IMR-90 (cell line): Measurements from ENCODE around the gene BTBD2. TPM values are rescaled to one million over a fixed set of nuclear protein-coding genes. Genes with fewer than 3 reads are reported as not detected.

Experiments
- ATAC-seq: fragments of 200-7000 bp; cut with Tn5 transposase; 2 replicates; pipeline ENCODE4 v1.9.1; 2020; ENCODE audit warnings: low read depth, mild to moderate bottlenecking, moderate library complexity
- BruUV-seq: library from RNA; stranded (reverse); fragments of 400-500 nt; replicated peaks from 2 replicates; lab custom pipeline; 2021; lab: Mats Ljungman, UMichigan
- CTCF ChIA-PET: fragments of 300-600 bp; formaldehyde crosslinking; extraction: SDS; loops from one replicate; lab custom pipeline; 2021; ENCODE audit warnings: antibody characterized with exemption; lab: Yijun Ruan, JAX
- POLR2A ChIA-PET: fragments of 300-600 bp; sonication (Branson Sonifier 250); formaldehyde crosslinking; loops from one replicate; lab custom pipeline; 2022; ENCODE audit warnings: antibody characterized with exemption; ENCODE audit not compliant: unreplicated experiment; lab: Charles Lee
- DNase-seq: peaks from one replicate; pipeline ENCODE4 v3.0.0; 2013
- H2AFZ ChIP-seq: replicated peaks from 2 replicates; pipeline ENCODE3; 2013; ENCODE audit warnings: low read length, mild to moderate bottlenecking; ENCODE audit not compliant: poor library complexity
- H2AK5ac ChIP-seq: 2 replicates; pipeline ENCODE4 v1.6.1; 2013; ENCODE audit warnings: low read depth, low read length, inconsistent platforms
- H2AK9ac ChIP-seq: replicated peaks from 2 replicates; pipeline ENCODE3; 2013; ENCODE audit warnings: mild to moderate bottlenecking, low read depth, low read length, moderate library complexity; ENCODE audit not compliant: poor library complexity
- H2BK120ac ChIP-seq: 2 replicates; pipeline ENCODE4 v1.6.1; 2013; ENCODE audit warnings: low read depth, low read length, inconsistent platforms
- H2BK15ac ChIP-seq: 3 replicates; pipeline ENCODE4 v1.6.1; 2013; ENCODE audit warnings: low read depth, low read length, inconsistent platforms
- H2BK20ac ChIP-seq: 2 replicates; pipeline ENCODE4 v1.6.1; 2013; ENCODE audit warnings: low read depth, mild to moderate bottlenecking, inconsistent platforms, low read length, moderate library complexity
- H2BK5ac ChIP-seq: 2 replicates; pipeline ENCODE4 v1.6.1; 2013; ENCODE audit warnings: mild to moderate bottlenecking, low read depth, low read length, inconsistent platforms; ENCODE audit not compliant: poor library complexity, severe bottlenecking
- H3K14ac ChIP-seq: replicated peaks from 2 replicates; pipeline ENCODE4 v1.6.1; 2013; ENCODE audit warnings: low read depth, low read length, inconsistent platforms
- H3K18ac ChIP-seq: 2 replicates; pipeline ENCODE4 v1.6.1; 2013; ENCODE audit warnings: low read depth, low read length, control low read depth
- H3K23ac ChIP-seq: 2 replicates; pipeline ENCODE4 v1.6.1; 2013; ENCODE audit warnings: low read depth, low read length, inconsistent platforms
- H3K27ac ChIP-seq: 2 replicates; pipeline ENCODE4 v1.5.1; 2013; ENCODE audit warnings: mild to moderate bottlenecking, control low read depth, low read length; ENCODE audit not compliant: insufficient read depth
- H3K27me3 ChIP-seq: 2 replicates; pipeline ENCODE4 v1.6.1; 2013; ENCODE audit warnings: low read length; ENCODE audit not compliant: control insufficient read depth, insufficient read depth
- H3K36me3 ChIP-seq: 2 replicates; pipeline ENCODE4 v1.6.1; 2013; ENCODE audit warnings: low read length, mixed read lengths; ENCODE audit not compliant: control insufficient read depth, insufficient read depth
- H3K4ac ChIP-seq: 2 replicates; pipeline ENCODE4 v1.6.1; 2013; ENCODE audit warnings: low read depth, low read length, inconsistent platforms
- H3K4me1 ChIP-seq: 2 replicates; pipeline ENCODE4 v1.6.1; 2013; ENCODE audit warnings: low read length, mixed read lengths; ENCODE audit not compliant: control insufficient read depth, insufficient read depth
- H3K4me2 ChIP-seq: 2 replicates; pipeline ENCODE4 v1.6.1; 2013; ENCODE audit warnings: low read depth, mild to moderate bottlenecking, control low read depth, low read length, moderate library complexity
- H3K4me3 ChIP-seq: 2 replicates; pipeline ENCODE4 v1.5.1; 2013; ENCODE audit warnings: low read depth, mild to moderate bottlenecking, control low read depth, low read length, moderate library complexity; ENCODE audit not compliant: insufficient read depth
- H3K56ac ChIP-seq: 2 replicates; pipeline ENCODE4 v1.6.1; 2013; ENCODE audit warnings: low read length, inconsistent platforms; ENCODE audit not compliant: insufficient read depth; ENCODE audit errors: extremely low read depth
- H3K79me1 ChIP-seq, 2 experiments: 2 replicates each; pipeline ENCODE4 v1.6.1; 2013; ENCODE audit warnings: low read length in 2 of 2, inconsistent platforms in 1 of 2, low read depth in 1 of 2
- H3K9ac ChIP-seq: 2 replicates; pipeline ENCODE4 v1.6.1; 2013; ENCODE audit warnings: low read depth, low read length, control low read depth
- H3K9me1 ChIP-seq: 2 replicates; pipeline ENCODE4 v1.6.1; 2013; ENCODE audit warnings: low read length, inconsistent platforms; ENCODE audit not compliant: insufficient read depth
- H3K9me3 ChIP-seq: 2 replicates; pipeline ENCODE4 v1.6.1; 2013; ENCODE audit warnings: low read length; ENCODE audit not compliant: control insufficient read depth, insufficient read depth
- H4K20me1 ChIP-seq: 2 replicates; pipeline ENCODE4 v1.6.1; 2013; ENCODE audit warnings: low read length, inconsistent platforms; ENCODE audit not compliant: insufficient read depth
- H4K5ac ChIP-seq: 2 replicates; pipeline ENCODE4 v1.6.1; 2013; ENCODE audit warnings: mild to moderate bottlenecking, low read depth, low read length, control low read depth
- H4K8ac ChIP-seq, 2 experiments: 2 replicates each; pipeline ENCODE4 v1.6.1; 2013; ENCODE audit warnings: low read depth in 2 of 2, low read length in 2 of 2, control low read depth in 1 of 2, inconsistent platforms in 1 of 2
- H4K91ac ChIP-seq: 2 replicates; pipeline ENCODE4 v1.6.1; 2013; ENCODE audit warnings: low read depth, low read length, inconsistent platforms; ENCODE audit not compliant: insufficient read depth
- BHLHE40 ChIP-seq: fragments of 150-350 bp; IDR thresholded peaks from 2 replicates; pipeline ENCODE4 v1.6.1; 2016; ENCODE audit warnings: mild to moderate bottlenecking, low read depth, low read length
- CEBPB ChIP-seq: IDR thresholded peaks from 2 replicates; pipeline ENCODE4 v1.6.1; 2012; ENCODE audit warnings: low read depth, low read length, improper control_type of control experiment
- CHD1 ChIP-seq: IDR thresholded peaks from 2 replicates; pipeline ENCODE4 v1.6.1; 2012; ENCODE audit warnings: low read depth, low read length, improper control_type of control experiment
- ELK1 ChIP-seq: fragments of 150-350 bp; IDR thresholded peaks from 2 replicates; pipeline ENCODE4 v1.6.1; 2016; ENCODE audit warnings: low read depth, mild to moderate bottlenecking, low read length, moderate library complexity, borderline replicate concordance
- FOS ChIP-seq: fragments of 150-350 bp; IDR thresholded peaks from 2 replicates; pipeline ENCODE4 v1.6.1; 2016; ENCODE audit warnings: low read depth, low read length
- MAFK ChIP-seq: IDR thresholded peaks from 2 replicates; pipeline ENCODE4 v1.6.1; 2012; ENCODE audit warnings: low read depth, low read length, improper control_type of control experiment
- MAZ ChIP-seq: IDR thresholded peaks from 2 replicates; pipeline ENCODE4 v1.6.1; 2012; ENCODE audit warnings: low read depth, mild to moderate bottlenecking, low read length, improper control_type of control experiment, moderate library complexity, borderline replicate concordance
- MXI1 ChIP-seq: IDR thresholded peaks from 2 replicates; pipeline ENCODE4 v1.6.1; 2012; ENCODE audit warnings: low read depth, mild to moderate bottlenecking, low read length, moderate library complexity, borderline replicate concordance
- POLR2A ChIP-seq: IDR thresholded peaks from 2 replicates; pipeline ENCODE4 v1.6.1; 2012; ENCODE audit warnings: mild to moderate bottlenecking, low read depth, low read length
- RAD21 ChIP-seq: IDR thresholded peaks from 2 replicates; pipeline ENCODE4 v1.6.1; 2012; ENCODE audit warnings: low read length, improper control_type of control experiment
- RCOR1 ChIP-seq: IDR thresholded peaks from 2 replicates; pipeline ENCODE4 v1.6.1; 2012; ENCODE audit warnings: mild to moderate bottlenecking, low read length, improper control_type of control experiment; ENCODE audit not compliant: insufficient replicate concordance
- RFX5 ChIP-seq: IDR thresholded peaks from 2 replicates; pipeline ENCODE4 v1.8.0; 2012; ENCODE audit warnings: low read depth, mild to moderate bottlenecking, low read length, moderate library complexity
- SMC3 ChIP-seq: fragments of 150-350 bp; IDR thresholded peaks from 2 replicates; pipeline ENCODE4 v1.6.1; 2016; ENCODE audit warnings: low read depth, mild to moderate bottlenecking, antibody characterized with exemption, low read length, moderate library complexity
- USF2 ChIP-seq: fragments of 150-350 bp; IDR thresholded peaks from 2 replicates; pipeline ENCODE4 v1.6.1; 2017; ENCODE audit warnings: mild to moderate bottlenecking, antibody characterized with exemption, low read length, low read depth
- WGBS, 2 experiments: methylation state at CpG; one replicate each; pipeline versions ENCODE4 v1.1.5 to v1.1.7; 2013; ENCODE audit warnings: missing lambda C conversion rate in 2 of 2; ENCODE audit not compliant: insufficient read length in 1 of 2; ENCODE audit errors: extremely low coverage in 2 of 2; 5-methylcytosine and 5-hydroxymethylcytosine counted together
- dilution Hi-C: fragments of 300-500 bp; cut with HindIII; formaldehyde crosslinking; loops from one replicate; pipeline ENCODE4 v1.14.3; 2018; ENCODE audit warnings: low sequenced_read_pairs; ENCODE audit not compliant: unreplicated experiment
- in situ Hi-C: fragments of 300-500 bp; cut with MboI; formaldehyde crosslinking; loops from 3 replicates; pipeline ENCODE4 v1.14.3; 2019; ENCODE audit warnings: low sequenced_read_pairs, inconsistent platforms, mixed read lengths
- intact Hi-C: fragments of 100-400 bp; cut with micrococcal nuclease; formaldehyde crosslinking; loops from 2 replicates; pipeline ENCODE4 v1.10.0; 2022
- polyA plus RNA-seq, 3 experiments: library from polyadenylated mRNA; depleted of rRNA; stranded (reverse); fragments of >200 nt; gene quantifications; 2 replicates each; pipeline ENCODE4 v1.2.3, GENCODE V29; 2012; ENCODE audit warnings: low replicate concordance in 1 of 3
- total RNA-seq: library from RNA; depleted of rRNA; stranded (reverse); fragments of >200 nt; gene quantifications from 2 replicates; pipeline ENCODE4 v1.2.3, GENCODE V29; 2012

The BTBD2 gene
- total and polyA plus RNA-seq, 2 of the 4 experiments (the other 2 are of a cell fraction), result 24.4 to 65.7 TPM

- TF ChIP-seq RFX5, result no peak
Measured at GRCh38 chr19:1985588-1986356, 29.7 kb downstream of the BTBD2 start (continued).

- H3K4me3 ChIP-seq, result no peak overlapping the region
- H2AFZ ChIP-seq, result no peak overlapping the region
- no peak overlapping the region for H3K9ac ChIP-seq
- H4K8ac ChIP-seq, result no peak overlapping the region
- H3K36me3 ChIP-seq, result peaks cover 57% of the 10 kb centered on the region
- DNase-seq (no peak), ATAC-seq (no peak)
- no peak overlapping the region for H3K14ac ChIP-seq
- no peaks in the 10 kb centered on the region for H3K9me3 ChIP-seq
- no peak overlapping the region for H3K56ac ChIP-seq
- no peak overlapping the region for H2AK9ac ChIP-seq
- H3K27me3 ChIP-seq, result no peaks in the 10 kb centered on the region
- no peak for TF ChIP-seq USF2
- TF ChIP-seq ELK1, result no peak
- no peak for TF ChIP-seq POLR2A
- no peak for TF ChIP-seq CHD1
- no peak for TF ChIP-seq BHLHE40
- no peak for TF ChIP-seq CEBPB
- no peak for TF ChIP-seq RAD21
- TF ChIP-seq MAFK, result no peak
- TF ChIP-seq MAZ, result no peak
- no peak for TF ChIP-seq MXI1
- no peak for TF ChIP-seq RCOR1
- TF ChIP-seq FOS, result no peak
- TF ChIP-seq SMC3, result no peak
- no TSS peak for BruUV-seq
- dilution Hi-C loops (no loop called here), in situ Hi-C loops (no loop called here), intact Hi-C loops (no loop called here)
- no peak overlapping the region for H3K27ac ChIP-seq
- H3K23ac ChIP-seq, result no peak overlapping the region
- peaks cover 0 to 7% of the 10 kb centered on the region in 2 experiments; a peak in 1 of 4 replicates for H3K79me1 ChIP-seq
- H2BK15ac ChIP-seq, result no peak overlapping the region
- peaks cover 11% of the 10 kb centered on the region for H4K20me1 ChIP-seq
- ChIA-PET CTCF (no interaction called here), POLR2A (no interaction called here)
- no peak overlapping the region for H3K18ac ChIP-seq
- no peak overlapping the region for H2BK5ac ChIP-seq
- WGBS, 2 experiments, result no CpG with 5 or more reads among the region's 10 CpGs
- no peaks in the 10 kb centered on the region for H3K4me1 ChIP-seq
- H3K9me1 ChIP-seq, result no peaks in the 10 kb centered on the region
- no peak overlapping the region for H3K4ac ChIP-seq
- no peak overlapping the region for H4K91ac ChIP-seq
- no peak overlapping the region for H3K4me2 ChIP-seq
- H2BK20ac ChIP-seq, result no peak overlapping the region
- no peak overlapping the region for H2BK120ac ChIP-seq
- H2AK5ac ChIP-seq, result no peak overlapping the region
- H4K5ac ChIP-seq, result no peak overlapping the region
Measured at GRCh38 chr19:1984357-1984756, 31.2 kb downstream of the BTBD2 start.
